Activated CD4-positive, alpha-beta T cell treated with anti-CD3 and anti-CD28 coated beads, Interleukin-2, Interleukin-4, amounts not matched to agents 100 ng/mL and 50 ng/mL, durations not matched to agents 16 hours and 8 hours (primary cell): Measurements from ENCODE around the gene CDK14.

Source experiments
- DNase-seq: peaks from one replicate; pipeline ENCODE4 v3.0.0-alpha.2; 2020; ENCODE audit warnings: low spot score

The CDK14 gene

DNA sequence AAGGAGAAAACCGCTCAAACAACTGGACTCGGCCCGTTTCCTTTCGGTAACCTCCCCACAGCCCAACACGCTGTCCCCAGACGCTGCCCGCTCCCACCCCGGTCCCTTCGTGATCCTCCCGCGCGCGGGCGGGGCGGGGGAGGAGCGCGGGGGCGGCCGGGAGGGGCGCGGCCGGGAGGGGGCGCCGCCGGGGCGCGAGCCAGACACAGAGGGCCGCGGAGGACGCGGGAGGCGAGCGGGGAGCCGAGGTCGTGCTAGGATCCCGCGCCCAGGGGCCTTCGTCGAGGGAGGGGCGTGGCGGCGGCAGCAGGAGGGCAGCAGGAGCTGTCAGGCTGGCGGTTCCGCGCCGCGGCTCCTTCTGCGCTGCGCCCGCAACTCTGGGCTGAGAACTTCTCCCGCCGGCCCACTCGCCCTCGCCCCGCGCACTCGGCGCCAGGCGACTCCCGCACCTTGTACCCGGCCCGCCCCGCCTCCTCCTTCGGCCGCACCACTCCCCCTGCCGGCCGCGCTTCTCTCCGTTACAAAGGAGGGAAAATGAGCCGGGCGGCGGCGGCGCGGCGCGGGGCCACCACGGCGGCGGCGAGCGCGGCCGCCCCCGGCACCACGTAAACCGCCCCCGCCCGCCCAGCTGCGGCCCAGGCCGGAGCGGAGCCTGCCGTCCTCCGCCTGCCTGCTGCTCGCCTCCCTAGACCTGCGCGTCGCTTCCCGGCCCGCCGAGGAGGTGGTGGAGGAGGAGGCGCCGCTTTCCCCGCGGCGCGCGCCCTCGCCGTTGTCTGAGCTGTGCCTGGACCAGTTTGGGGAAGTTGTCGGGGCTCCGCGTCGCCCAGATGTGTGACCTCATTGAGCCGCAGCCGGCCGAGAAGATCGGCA is at the start of gene CDK14:
Gene CDK14 (plus strand): TSS at position 521 of the 870 bp plus-strand sequence. CDS start 307 bp downstream, at position 828.
- peak; percentile 33 for DNase-seq

DNA sequence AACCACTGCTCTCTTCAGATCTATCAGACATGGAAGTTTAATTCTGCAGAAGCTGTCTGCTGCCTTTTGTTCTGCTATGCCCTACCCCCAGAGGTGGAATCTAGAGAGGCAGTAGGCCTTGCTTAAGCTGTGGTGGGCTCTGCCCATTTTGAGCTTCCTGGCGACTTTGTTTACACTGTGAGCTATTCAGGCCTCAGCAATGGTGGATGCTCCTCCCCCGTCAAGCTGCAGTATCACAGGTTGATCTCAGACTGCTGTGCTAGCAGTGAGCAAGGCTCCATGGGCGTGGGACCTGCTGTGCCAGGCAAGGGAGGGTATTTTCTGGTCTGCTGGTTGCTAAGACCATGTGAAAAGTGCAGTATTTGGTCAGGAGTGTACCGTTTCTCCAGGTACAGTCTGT is 45.1 kb upstream of the CDK14 start:
- DNase-seq: no peak

DNA sequence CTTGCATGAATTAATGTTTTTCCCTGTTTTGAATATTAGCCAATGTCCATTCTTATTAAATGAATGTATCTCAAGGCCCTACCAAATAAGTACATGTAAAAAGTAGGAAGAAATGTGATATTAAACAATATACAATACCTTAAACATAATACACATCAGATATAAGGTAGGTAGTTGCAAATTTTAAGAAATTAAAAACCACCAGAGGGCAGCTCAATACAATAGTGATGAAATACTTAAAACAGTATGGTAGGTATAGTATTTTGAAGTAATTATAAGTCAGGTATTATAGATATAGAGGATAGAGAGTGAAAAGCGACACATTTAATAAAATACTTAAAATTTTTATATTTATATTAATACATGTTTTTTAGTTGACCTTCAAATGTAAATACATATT is 43.6 kb upstream of the CDK14 start:
- no peak for DNase-seq

DNA sequence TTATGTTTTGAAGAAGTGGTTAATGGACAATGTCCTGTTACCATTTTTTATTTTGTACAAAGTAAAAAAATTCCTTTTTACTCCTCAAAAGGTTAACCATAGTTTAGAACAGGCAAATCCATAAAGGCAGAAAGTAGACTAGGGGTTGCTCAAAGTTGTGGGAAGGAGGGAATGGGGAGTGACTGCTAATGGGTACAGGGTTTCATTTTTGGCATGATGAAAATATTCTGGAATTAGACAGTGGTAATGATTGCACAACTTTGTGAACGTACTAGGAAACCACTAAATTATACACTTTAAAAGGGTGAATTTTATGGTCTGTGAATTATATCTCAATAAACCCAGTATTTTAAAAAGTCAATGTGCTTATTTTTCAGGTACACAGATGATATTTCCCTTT is 35.4 kb upstream of the CDK14 start:
- no peak for DNase-seq

DNA sequence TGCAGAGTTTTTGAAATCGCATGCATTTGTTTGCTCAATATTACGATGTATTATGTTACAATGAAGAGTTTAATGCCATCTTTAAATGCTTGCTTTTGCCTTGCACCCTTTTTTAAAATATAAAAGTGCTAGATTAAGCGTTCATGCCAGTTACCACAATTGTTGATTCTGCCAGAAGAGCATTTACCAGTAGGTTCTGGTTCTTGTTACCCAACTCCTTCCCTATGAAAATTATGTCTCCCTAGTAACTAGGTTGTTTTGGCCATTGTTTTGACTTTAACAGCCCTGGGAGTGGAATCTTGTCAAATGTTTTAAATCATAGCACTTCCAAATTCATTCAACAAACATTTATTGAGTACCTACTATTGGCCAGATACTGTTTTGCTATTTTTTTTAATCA is 32.8 kb upstream of the CDK14 start:
- no peak for DNase-seq

DNA sequence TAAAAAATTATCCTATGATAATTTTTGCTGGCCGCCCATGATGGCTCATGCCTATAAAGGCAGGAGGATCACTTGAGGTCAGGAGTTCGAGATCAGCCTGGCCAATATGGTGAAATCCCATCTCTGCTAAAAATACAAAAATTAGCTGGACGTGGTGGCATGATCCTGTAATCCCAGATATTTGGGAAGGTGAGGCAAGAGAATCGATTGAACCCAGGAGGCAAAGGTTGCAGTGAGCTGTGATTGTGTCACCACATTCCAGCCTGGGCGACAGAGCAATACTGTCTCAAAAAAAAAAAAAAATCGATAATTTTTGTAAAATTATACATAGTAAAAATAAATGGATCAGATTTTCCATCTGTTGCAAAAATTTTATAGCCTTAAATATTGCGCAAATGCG is 31.7 kb upstream of the CDK14 start:
- DNase-seq: no peak

DNA sequence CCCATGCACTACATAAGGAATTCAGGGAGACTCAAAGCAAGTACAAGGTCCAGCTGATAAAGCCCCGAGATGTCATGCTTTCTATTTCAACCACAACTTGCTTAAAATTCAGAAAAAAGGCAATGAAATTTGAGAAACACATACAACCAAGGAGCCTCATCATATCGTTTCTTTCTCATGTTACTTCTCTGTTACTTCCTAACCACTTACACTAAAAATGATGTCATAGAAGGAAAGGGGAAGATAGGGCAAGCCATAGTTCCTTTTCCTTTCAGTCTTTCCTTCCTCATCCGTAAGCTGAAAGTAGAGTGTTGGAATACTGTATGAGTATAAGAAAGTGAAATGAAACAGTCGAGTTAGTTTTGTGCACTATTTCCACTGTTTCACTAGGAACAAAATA is 27.9 kb upstream of the CDK14 start:
- DNase-seq: no peak

DNA sequence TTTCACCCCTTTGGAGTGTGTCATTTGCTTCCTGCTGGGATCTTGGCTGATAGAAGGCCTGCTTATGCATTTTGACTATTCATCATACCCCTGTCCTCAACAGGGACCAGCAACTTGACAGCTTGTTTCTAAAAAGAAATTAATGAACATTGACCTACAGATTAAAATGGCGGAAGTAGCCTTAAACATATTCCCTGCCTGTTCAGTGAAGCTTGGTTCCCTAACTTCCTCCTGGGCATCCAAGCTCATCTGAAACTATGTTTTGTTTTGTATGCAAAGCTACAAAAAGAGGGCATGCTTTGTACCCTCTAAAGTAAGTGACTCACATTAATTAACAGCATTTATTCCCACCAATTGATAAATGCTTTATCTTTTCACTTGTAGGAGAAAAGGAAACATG is 26.8 kb upstream of the CDK14 start:
- no peak for DNase-seq

DNA sequence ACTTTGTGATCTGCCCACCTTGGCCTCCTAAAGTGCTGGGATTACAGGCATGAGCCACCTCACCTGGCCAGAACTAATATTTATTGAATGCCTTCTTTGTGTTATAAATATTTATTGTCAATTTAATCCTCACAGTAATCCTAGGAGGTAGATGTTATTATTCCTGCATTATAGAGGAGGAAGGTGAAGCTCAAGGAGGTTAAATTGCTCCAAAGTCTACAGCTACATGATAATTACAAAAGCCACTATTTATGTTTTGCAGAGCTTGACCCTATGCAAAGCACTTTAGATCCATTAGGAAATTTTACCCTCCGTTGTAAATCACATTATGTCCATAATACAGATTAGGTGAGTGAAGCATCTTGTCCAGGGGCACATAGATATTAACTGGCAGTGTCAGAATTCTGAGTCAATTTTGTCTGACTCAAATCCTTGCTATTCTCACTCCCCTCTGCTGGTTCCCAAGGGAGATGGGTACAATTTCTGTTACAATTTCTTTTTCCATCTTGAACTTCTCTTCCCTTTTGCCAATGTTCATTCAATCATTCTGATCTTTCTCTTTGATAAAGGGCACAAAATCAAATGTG is 25.7 kb upstream of the CDK14 start:
- no peak for DNase-seq

DNA sequence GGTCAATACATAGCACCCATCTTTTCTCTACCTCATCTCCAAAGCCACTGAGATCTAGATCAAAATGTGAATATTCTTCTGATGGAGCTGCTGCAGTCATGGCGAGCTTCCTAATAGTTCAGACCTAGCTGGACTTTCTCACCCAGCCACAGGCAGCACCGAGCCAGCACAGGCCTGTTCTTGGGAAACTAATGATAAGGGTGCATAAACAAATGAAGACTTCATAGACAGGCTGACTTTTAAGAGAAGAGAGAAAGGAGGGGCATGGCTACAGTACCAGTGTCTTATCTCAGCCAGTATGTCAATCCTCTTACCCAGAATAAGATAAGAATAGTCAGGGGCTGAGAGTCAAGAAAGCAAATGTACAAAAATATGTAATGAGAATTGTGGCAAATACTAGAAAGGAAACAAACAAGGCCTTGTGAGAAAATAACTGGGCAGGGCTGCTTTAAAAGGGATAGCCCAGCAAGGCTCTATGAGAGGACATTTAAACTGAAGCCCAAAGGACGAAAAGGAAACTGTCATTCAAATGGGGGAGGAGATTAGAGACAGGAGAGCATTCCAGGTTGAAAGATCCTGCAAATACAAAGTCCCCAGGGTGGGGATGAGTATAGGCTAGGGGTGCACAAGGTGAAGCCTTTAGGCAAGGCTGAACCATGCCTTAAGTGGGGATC is 21.8 kb upstream of the CDK14 start:
- DNase-seq: no peak

DNA sequence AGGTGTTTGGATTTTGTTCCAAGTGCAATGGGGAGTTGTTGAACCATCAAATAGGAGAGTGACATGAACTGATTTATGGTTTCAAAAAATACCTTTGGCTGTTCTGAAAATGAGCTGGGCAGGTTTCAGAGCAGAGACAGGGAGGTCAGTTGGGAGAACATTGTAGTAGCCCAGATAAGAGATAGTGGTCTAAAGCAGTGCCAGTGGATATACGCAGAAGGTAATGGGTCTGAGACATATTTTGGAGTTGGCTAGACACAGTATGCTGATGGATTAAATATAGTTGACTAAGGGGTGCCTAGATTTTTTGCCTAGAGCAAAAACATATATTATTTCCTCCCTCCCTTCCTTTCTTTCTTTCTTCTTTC is 21.3 kb upstream of the CDK14 start:
- no peak for DNase-seq

DNA sequence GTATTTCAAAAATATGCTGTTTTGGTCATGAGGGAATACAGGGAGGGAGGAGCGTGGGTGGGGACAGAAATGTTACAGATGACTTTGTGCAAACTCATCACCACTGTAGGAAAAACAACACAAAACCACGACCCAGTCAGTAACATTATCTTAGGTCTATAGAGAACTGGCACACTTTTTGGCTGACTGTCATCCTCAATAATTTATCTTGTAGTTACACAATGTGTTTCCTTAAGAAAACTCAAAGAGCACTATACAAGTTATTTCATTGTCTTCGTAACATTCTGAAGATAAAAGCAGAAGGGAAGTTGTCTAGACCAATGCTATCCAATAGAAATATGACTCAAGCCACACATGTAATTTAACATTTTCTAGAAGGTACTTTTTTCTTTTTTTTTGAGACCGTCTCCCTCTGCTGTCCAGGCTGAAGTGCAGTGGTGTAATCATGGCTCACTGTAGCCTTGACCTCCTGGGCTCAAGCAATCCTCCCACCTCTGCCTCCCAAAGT is 16.9 kb upstream of the CDK14 start:
- no peak for DNase-seq

DNA sequence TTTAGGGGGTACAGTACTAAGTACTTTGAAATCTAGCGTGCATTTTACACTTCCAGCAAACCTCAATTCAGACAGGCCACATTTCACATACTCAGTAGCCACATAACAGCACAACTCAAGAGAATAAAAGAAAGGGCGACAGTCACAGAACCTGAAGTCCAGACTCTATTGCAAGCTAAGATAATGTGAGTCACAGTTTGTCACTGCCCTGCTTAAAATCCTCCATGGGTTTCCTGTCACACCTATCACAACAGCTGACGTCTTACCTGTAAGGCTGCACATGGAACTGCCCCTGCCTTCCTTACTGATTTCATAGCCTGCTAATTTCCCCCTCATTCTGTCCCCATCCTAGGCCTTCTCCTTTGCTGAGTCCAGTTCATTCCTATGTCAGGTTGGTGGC is 16.1 kb upstream of the CDK14 start:
- DNase-seq: no peak

DNA sequence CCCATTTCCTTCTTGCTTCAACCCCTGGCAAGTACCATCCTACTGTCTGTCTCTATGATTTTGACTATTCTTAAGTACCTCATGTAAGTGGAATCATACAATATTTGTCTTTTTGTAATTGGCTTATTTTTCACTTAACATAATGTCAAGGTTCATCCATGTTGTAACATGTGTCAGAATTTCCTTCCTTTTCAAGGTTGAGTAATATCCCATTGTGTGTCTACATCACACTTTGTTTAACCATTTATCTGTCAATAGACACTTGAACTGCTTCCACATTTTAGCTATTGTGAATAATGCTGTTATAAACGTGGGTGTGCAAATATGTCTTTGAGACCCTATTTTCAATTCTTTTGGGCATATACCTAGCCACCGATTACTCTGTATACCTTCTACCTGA is 14.0 kb upstream of the CDK14 start:
- DNase-seq: no peak

DNA sequence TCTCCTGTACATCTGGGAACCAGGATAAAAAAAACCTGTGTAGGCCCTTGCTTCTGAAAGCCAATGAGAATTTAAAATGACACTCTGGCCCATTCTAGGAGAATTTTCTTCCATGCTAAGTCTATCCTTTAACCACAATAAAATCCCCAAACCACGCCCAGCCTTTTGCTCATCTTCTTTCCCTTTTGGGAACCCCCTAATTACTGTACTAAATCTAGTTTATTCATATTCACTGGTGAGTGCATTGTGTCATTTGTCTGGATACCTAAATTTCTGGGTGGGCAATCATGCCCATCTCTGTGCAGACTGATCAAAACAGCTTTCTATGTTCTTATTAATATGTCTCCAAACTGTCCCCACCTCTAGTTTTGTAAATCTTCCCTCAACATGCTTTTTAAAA is 11.7 kb upstream of the CDK14 start:
- DNase-seq: no peak

DNA sequence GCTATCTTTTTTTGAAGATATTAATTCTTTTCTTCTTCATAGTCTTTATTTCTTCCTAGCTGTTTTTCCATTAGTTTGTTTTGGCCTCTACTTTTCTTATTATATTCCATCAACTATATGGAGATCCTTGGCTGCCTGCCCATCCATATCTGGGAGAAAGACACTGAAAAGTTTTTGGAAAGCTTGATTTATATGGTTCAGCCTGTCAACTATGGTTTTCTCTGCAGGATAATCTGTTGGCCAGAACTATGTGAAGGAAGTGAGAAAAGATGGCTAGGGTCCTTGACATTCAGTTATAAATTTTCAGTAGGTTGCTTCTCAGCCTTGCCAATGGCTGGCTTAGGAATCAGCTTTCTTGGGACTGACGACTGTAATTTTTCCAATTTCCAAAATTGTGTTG is 10.0 kb upstream of the CDK14 start:
- no peak for DNase-seq

DNA sequence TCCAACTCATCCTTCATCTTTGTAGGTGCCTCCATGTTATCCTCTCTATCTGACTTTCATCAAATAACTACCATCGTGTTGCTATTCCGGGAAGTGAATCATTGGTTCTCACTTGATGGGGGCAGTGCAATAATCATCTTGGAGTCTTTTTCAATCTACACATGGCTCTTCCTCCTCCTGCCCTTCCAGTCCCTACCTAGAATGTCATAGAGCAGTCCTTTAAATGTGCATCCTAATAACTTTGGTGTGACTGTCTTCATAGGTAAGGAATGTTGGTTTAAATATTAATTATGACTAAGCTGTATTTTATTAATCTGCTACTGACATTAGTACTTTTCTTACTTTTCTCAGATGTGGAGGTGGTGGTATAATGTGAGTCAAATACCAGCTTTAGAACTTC is 8.4 kb upstream of the CDK14 start:
- no peak for DNase-seq

DNA sequence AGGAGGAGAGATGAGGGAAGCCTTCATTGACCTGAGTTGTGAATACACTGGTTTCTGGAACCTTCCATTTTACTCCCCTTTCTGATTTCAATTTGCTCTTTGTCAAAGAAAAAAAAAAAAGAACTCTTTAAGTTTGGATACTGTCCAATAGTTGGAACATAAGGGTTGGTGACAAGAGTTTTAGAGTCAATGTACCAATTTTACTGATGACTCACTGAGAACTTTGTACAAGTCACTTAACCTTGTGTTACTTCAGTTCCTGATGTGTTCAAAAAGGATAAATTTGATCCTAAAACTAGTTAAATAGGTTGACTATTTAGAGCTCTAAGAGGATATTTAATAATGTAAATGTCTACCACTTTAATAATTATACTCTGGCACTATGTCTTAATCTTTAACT is 4.1 kb upstream of the CDK14 start:
- no peak for DNase-seq

DNA sequence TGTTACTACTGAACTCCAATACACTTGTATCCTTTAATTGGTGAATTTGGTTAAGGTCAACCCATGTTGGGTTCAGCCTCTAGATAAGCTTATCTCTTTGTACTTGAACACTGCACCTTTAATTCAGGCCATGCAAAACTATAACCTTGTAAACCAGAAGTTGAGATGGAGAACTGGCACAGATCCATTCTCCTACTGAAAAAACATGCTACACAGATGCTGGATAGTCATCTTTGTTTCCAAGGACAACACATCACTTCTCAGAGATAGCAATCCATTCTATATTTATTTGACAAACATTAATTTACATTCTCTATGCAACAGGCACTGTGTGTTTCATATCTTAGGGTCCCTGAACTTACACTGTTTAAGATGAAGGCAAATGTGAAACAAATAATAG is 2.9 kb upstream of the CDK14 start:
- no peak for DNase-seq

DNA sequence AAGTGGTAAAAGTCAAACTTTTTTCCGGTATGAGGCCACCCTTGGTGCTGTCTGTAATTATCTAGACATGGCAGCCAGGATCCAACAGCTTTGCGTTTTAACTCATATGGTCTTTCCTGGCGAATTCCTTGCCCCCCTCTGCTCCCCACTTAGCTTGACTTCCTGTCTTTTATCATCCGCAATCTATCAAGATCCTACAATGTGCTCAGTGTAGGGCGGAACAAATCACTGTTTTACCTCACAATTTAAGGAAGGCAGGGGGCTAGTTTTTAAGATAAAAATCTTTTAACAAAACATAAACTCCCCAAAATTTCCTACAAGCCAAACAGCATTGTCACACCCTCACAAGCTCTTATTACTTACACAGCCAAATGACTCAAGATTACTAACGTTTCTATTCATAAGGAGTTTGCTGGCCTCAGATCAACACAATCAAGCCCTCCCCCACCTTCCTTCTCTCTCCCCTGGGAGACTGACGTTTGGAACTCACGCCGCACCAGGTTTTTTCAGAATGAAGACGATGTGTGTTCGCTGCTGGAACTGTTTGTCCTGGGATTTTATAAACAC is 1.3 kb upstream of the CDK14 start:
- DNase-seq: no peak

DNA sequence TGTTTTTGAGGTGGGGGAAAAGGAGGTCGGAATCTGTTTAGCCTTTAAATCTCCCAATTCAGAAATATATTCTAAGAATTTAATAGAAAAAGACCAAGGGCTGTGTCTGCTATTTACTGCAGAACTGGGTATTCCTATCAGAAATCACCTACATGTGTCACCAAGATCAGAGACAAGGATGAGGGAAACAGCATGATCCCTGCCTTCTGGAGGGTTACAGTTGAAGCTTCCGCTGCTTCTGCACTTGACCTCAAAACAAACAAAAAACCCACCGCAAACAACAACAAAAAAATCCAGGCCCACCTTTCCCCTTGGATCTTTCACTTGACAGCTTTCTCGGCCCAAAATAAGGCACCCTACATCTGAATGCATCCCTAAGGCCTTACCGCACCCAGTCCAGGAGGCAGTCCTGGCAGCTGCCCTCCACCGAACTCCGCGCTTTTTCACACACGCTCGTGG is 750 bp upstream of the CDK14 start:
- no peak for DNase-seq

DNA sequence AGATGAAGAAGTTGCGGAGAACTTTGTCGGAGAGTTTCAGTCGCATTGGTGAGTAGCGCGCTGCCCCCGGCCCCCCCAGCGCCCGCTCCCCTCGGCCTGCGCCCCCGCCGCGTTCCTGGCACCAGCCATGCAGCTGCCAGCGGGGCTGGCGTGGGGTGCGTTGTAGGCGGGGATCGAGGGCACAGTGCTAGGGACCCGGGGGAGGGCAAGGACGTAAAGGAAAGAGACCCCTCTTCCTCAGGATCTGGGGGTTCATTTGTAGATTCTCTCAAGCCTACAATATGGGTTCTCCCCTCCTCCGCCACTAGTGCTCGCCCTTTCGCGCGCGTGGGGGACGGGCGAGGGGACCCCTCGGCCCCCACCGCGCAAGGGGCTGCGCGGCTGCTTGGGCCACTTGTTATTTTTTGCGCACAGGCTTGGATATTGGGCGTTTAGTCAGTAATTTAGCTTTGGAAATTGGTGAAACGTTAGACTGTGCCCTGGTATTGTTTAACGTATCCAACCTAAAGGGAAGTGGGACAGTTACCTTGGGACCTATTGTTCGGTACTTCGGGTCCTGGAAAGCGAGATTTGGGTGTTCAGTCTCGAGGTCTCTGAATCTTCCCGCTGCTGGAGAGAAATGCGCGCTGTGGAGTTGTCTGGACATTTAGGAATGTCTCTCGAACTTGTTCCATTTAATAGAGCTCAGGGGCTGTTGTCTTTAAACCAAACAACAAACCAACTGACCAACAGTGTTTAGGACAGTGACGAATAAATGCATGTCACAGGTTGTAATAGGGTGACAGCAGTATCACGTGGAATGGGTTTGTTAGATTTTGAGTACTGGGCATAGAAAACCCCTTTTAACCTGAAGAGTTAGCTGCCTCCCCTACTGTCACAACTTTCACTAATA is 796 bp downstream of the CDK14 start:
- no peak for DNase-seq
